DOHH2 (cell line): ENCODE measurements around the gene ADRA2B.

Source experiments
- H3F3A ChIP-seq: fragments of 200-600 bp; sonication (generic), shearing (Covaris generic); 2 replicates; pipeline ENCODE4 v1.6.0; 2016; ENCODE audit warnings: antibody characterized with exemption, mild to moderate bottlenecking; ENCODE audit not compliant: control insufficient read depth, insufficient read depth
- H3K27ac ChIP-seq: fragments of 200-600 bp; sonication (generic); 2 replicates; pipeline ENCODE4 v1.5.1; 2014; ENCODE audit warnings: low read depth, mild to moderate bottlenecking, low read length, moderate library complexity
- H3K27me3 ChIP-seq: fragments of 200-600 bp; sonication (generic); 2 replicates; pipeline ENCODE4 v1.6.1; 2014; ENCODE audit warnings: mild to moderate bottlenecking, low read length, mixed read lengths; ENCODE audit not compliant: control insufficient read depth
- H3K36me3 ChIP-seq: fragments of 200-600 bp; sonication (generic); 2 replicates; pipeline ENCODE4 v1.6.1; 2014; ENCODE audit warnings: mild to moderate bottlenecking, low read length, moderate library complexity, mixed read lengths; ENCODE audit not compliant: control insufficient read depth
- H3K4me1 ChIP-seq: fragments of 200-600 bp; sonication (generic); 2 replicates; pipeline ENCODE4 v1.6.1; 2014; ENCODE audit warnings: mild to moderate bottlenecking, low read length, mixed read lengths; ENCODE audit not compliant: control insufficient read depth
- H3K4me2 ChIP-seq: fragments of 200-600 bp; sonication (generic); 2 replicates; pipeline ENCODE4 v1.6.0; 2014; ENCODE audit warnings: mild to moderate bottlenecking, low read length, moderate library complexity
- H3K4me3 ChIP-seq: fragments of 200-600 bp; sonication (generic); 2 replicates; pipeline ENCODE4 v1.5.1; 2014; ENCODE audit warnings: mild to moderate bottlenecking, low read length, mixed read lengths
- H3K79me2 ChIP-seq: fragments of 200-600 bp; sonication (generic); 2 replicates; pipeline ENCODE4 v1.6.1; 2014; ENCODE audit warnings: mild to moderate bottlenecking, low read length, mixed read lengths; ENCODE audit not compliant: control insufficient read depth
- H3K9me2 ChIP-seq: fragments of 200-600 bp; sonication (generic); replicated peaks from 2 replicates; pipeline ENCODE4 v1.6.1; 2014; ENCODE audit warnings: mild to moderate bottlenecking, low read length, mixed read lengths; ENCODE audit not compliant: control insufficient read depth
- H3K9me3 ChIP-seq: fragments of 200-600 bp; sonication (generic); 2 replicates; pipeline ENCODE4 v1.6.1; 2014; ENCODE audit warnings: antibody characterized with exemption, low read length, mixed read lengths; ENCODE audit not compliant: control insufficient read depth, insufficient read depth
- H4K20me1 ChIP-seq: fragments of 200-600 bp; sonication (generic); 2 replicates; pipeline ENCODE4 v1.6.0; 2014; ENCODE audit warnings: low read depth, mild to moderate bottlenecking, antibody characterized with exemption, low read length, moderate library complexity; ENCODE audit not compliant: control insufficient read depth, insufficient read depth
- CTCF ChIP-seq: fragments of 200-600 bp; sonication (generic); IDR thresholded peaks from one replicate; pipeline ENCODE4 v1.5.1; 2014; ENCODE audit warnings: antibody characterized with exemption, mild to moderate bottlenecking, low read depth, low read length; ENCODE audit not compliant: poor library complexity, severe bottlenecking
- EZH2phosphoT487 ChIP-seq: fragments of 200-600 bp; sonication (generic); IDR thresholded peaks from 2 replicates; pipeline ENCODE4 v1.6.1; 2017; ENCODE audit warnings: borderline replicate concordance, mild to moderate bottlenecking, antibody characterized with exemption, low read length, moderate library complexity, mixed read lengths

ADRA2B gene

GRCh38 chr2:96140941-96141623 lies 24.7 kb upstream of the ADRA2B start:
- H3F3A ChIP-seq = peaks cover 21% of the 10 kb centered on the region
- no peaks in the 10 kb centered on the region for H3K27me3 ChIP-seq
- no peaks in the 10 kb centered on the region for H3K9me2 ChIP-seq
- no peaks in the 10 kb centered on the region for H3K9me3 ChIP-seq
- peaks cover 32% of the 10 kb centered on the region for H3K36me3 ChIP-seq
- H3K4me3 ChIP-seq = no peak overlapping the region
- H3K4me1 ChIP-seq = peaks cover 29% of the 10 kb centered on the region
- TF ChIP-seq CTCF (no peak), EZH2phosphoT487 (no peak)
- no peak overlapping the region for H3K27ac ChIP-seq
- no peak overlapping the region for H3K4me2 ChIP-seq
- H3K79me2 ChIP-seq = peaks cover 29% of the 10 kb centered on the region
- H4K20me1 ChIP-seq = peaks cover 20% of the 10 kb centered on the region

GRCh38 chr2:96139181-96139758 lies 22.9 kb upstream of the ADRA2B start:
- Histone ChIP-seq H3K79me2 (peaks cover 15% of the 10 kb centered on the region), H3K4me2 (no peak overlapping the region), H4K20me1 (peaks cover 16% of the 10 kb centered on the region), H3K9me2 (no peaks in the 10 kb centered on the region), H3K9me3 (no peaks in the 10 kb centered on the region), H3F3A (peaks cover 17% of the 10 kb centered on the region; the same call in 1 of the 2 replicates), H3K36me3 (peaks cover 27% of the 10 kb centered on the region), H3K27me3 (no peaks in the 10 kb centered on the region), H3K4me1 (peaks cover 23% of the 10 kb centered on the region), H3K4me3 (no peak overlapping the region), H3K27ac (no peak overlapping the region)
- no peak for TF ChIP-seq EZH2phosphoT487

- Histone ChIP-seq H3K4me2 (no peak within 1 kb of the TSS), H4K20me1 (peaks cover 8% of the 10 kb centered on the region), H3K9me2 (no peaks in the 10 kb centered on the region), H3K4me3 (no peak within 1 kb of the TSS), H3K79me2 (peaks cover 7% of the 10 kb centered on the region), H3F3A (peaks cover 17% of the 10 kb centered on the region; the same call in 1 of the 2 replicates), H3K27me3 (no peaks in the 10 kb centered on the region), H3K36me3 (peaks cover 19% of the 10 kb centered on the region), H3K4me1 (peaks cover 15% of the 10 kb centered on the region), H3K9me3 (no peaks in the 10 kb centered on the region), H3K27ac (no peak within 1 kb of the TSS)
- TF ChIP-seq EZH2phosphoT487 (no peak), CTCF (peak; percentile 86)
Observed at GRCh38 chr2:96138179-96139145, 22.1 kb upstream of the ADRA2B start, which contains the start of gene ASTL. Gene ASTL (minus strand): TSS chr2:96138502. CDS start chr2:96138436, 66 bp downstream.
